Activated T-cell treated with anti-CD3 and anti-CD28 coated beads for 4 hours (primary cell): ENCODE measurements around the gene THBS1.

ENCODE experiments used
- DNase-seq: peaks from one replicate; pipeline ENCODE4 v3.0.0-alpha.2; 2020

THBS1 gene

GRCh38 chr15:39589815-39590644 is 9.2 kb downstream of the THBS1 start:
- no peak for DNase-seq

- no peak for DNase-seq
Observed at GRCh38 chr15:39591141-39591895, 10.4 kb downstream of the THBS1 start.

DNA sequence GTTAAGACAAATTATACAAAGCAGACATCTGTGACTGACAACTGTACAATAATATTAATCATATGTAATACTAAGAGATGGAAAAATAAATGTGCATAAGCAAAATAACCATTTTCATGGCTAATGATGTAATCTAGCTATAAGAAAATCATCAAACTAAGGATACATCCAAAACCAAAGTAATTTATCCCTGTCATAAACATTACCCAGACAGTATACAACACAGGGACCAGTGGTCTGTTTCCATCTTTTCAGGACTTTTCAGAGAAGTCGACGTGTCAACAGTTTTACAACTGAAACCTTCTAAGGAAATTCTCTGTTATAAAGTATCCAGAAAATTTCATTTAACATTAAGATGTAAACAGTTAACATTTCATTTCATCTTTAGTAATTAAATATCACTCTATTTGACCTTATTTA is 11.0 kb downstream of the THBS1 start:
- DNase-seq = no peak

DNA sequence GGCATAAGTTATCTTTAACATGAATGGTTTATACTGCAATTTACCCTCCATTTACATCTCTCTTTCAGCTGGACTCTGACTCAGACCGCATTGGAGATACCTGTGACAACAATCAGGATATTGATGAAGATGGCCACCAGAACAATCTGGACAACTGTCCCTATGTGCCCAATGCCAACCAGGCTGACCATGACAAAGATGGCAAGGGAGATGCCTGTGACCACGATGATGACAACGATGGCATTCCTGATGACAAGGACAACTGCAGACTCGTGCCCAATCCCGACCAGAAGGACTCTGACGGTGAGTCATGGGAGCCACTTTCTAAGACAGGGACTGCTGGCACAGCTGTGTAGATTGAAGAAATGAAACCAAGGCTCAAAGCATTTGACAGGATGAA is 11.6 kb downstream of the THBS1 start:
- no peak for DNase-seq

DNA sequence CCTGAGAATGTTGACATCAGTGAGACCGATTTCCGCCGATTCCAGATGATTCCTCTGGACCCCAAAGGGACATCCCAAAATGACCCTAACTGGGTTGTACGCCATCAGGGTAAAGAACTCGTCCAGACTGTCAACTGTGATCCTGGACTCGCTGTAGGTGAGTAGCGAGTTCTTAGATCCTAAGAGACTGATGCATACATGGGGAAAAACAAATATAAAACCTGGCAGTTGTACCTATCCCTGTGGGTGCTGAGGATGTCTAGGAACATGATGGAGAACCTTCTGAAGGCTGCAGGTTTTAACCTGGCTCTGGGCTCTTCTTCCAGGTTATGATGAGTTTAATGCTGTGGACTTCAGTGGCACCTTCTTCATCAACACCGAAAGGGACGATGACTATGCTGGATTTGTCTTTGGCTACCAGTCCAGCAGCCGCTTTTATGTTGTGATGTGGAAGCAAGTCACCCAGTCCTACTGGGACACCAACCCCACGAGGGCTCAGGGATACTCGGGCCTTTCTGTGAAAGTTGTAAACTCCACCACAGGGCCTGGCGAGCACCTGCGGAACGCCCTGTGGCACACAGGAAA is 12.3 kb downstream of the THBS1 start:
- DNase-seq = no peak

DNA sequence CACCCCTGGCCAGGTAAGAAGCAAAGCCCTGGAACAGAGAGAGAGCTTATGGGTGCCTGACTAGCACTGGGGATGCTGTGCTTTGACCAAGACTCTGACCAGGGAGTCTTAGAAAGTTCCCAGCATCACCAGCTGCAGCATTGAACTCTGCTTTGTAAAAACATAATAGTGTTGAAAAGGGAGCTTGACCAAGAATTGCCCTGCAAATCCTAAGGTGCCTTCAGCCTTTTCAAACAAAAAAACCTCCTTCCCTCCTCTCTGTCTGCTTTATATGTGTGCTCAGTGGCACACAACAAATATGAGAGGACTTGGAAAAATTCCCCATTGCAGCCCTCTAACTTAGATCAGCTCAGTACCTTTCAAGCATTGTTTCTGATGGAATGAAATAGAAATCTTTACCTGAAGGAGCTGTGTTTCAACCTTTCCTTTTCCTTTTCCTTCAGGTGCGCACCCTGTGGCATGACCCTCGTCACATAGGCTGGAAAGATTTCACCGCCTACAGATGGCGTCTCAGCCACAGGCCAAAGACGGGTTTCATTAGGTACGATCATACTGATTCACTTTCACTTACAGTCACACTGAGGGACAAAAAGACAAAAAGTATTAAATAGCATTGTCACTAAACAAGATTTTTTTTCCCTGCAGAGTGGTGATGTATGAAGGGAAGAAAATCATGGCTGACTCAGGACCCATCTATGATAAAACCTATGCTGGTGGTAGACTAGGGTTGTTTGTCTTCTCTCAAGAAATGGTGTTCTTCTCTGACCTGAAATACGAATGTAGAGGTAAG is 13.0 kb downstream of the THBS1 start:
- no peak for DNase-seq

DNA sequence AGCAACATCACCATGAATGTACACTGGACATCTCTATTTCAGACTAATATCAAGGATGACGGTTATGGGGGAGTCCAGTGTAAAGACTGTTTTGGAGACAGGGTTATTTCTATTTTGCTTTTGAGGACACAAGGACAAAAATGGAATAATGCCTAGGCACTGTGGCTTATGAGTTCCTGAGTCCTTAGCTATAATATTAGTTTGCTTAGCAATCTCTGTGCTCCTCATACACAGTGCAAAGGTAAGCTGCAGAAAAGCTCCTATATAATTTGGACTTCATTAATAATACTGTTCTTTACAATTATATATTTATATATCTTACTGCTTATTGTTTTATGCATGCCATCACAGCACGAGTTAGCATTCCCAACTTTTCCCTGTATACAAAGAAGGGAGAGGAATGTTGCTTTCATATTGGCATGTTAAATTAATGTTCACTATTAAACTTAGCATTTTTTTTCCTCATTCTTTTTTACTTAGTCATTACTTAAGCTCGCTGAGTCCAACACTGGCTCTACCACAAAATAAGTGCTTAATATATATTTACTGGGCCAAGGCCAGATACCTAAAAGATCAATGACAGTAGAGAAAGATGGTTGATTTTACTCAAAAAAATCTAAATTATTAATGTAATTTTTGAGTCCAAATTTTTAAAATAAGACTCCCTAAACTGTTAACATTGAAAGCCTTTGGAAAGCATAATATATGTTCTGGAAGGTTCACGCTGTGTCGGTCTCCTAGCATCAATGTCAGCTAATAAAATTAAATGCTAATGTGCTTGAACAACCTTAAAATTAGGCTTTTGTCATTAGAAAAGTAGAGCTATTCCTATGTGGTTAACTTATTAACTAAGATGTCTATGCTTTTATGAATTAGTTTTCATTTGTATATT is 13.8 kb downstream of the THBS1 start:
- DNase-seq = no peak

DNA sequence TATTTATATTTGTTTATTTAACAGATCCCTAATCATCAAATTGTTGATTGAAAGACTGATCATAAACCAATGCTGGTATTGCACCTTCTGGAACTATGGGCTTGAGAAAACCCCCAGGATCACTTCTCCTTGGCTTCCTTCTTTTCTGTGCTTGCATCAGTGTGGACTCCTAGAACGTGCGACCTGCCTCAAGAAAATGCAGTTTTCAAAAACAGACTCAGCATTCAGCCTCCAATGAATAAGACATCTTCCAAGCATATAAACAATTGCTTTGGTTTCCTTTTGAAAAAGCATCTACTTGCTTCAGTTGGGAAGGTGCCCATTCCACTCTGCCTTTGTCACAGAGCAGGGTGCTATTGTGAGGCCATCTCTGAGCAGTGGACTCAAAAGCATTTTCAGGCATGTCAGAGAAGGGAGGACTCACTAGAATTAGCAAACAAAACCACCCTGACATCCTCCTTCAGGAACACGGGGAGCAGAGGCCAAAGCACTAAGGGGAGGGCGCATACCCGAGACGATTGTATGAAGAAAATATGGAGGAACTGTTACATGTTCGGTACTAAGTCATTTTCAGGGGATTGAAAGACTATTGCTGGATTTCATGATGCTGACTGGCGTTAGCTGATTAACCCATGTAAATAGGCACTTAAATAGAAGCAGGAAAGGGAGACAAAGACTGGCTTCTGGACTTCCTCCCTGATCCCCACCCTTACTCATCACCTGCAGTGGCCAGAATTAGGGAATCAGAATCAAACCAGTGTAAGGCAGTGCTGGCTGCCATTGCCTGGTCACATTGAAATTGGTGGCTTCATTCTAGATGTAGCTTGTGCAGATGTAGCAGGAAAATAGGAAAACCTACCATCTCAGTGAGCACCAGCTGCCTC is 14.7 kb downstream of the THBS1 start:
- DNase-seq = no peak

DNA sequence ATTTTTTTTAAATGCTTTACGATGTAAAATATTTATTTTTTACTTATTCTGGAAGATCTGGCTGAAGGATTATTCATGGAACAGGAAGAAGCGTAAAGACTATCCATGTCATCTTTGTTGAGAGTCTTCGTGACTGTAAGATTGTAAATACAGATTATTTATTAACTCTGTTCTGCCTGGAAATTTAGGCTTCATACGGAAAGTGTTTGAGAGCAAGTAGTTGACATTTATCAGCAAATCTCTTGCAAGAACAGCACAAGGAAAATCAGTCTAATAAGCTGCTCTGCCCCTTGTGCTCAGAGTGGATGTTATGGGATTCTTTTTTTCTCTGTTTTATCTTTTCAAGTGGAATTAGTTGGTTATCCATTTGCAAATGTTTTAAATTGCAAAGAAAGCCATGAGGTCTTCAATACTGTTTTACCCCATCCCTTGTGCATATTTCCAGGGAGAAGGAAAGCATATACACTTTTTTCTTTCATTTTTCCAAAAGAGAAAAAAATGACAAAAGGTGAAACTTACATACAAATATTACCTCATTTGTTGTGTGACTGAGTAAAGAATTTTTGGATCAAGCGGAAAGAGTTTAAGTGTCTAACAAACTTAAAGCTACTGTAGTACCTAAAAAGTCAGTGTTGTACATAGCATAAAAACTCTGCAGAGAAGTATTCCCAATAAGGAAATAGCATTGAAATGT is 15.6 kb downstream of the THBS1 start:
- DNase-seq = no peak

GRCh38 chr15:39597336-39597735 is 16.5 kb downstream of the THBS1 start:
- no peak for DNase-seq

DNA sequence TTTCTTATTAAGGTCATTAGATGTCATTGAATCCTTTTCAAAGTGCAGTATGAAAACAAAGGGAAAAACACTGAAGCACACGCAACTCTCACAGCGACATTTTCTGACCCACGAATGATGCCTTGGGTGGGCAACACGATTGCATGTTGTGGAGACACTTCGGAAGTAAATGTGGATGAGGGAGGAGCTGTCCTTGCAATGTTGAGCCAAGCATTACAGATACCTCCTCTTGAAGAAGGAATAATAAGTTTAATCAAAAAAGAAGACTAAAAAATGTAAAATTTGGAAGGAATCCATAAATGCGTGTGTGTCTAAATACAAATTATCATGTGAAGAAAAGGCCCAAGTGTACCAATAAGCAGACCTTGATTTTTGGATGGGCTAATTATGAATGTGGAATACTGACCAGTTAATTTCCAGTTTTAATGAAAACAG is 16.9 kb downstream of the THBS1 start:
- DNase-seq = no peak

DNA sequence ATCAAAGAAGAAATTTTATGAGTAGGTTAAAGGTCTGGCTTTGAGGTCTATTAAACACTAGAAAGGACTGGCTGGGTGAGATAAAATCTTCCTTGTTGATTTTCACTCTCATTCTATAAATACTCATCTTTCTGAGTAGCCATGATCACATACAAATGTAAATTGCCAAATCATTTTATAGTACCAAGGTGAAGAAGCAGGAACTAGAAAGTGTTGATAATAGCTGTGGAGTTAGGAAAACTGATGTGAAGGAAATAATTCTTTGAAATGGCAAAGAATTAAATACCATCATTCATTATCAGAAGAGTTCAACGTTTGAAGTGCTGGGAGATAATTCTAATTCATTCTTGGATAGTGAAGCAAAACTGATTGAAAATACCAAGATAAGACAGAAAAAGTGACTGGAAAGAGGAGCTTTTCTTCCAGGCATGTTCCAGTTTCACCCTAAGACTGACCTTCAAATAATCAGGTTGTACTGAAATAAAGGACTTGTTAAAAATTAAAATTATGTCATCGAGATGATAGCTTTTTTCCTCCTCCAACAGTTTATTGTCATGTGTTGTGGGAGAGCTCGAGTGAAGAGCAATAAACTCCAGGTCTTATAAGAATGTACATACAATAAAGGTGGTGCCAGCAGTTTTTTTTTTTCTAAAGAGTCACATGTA is 17.4 kb downstream of the THBS1 start:
- no peak for DNase-seq

GRCh38 chr15:39598958-39599845 is 18.3 kb downstream of the THBS1 start:
- no peak for DNase-seq

- DNase-seq = no peak
Observed at GRCh38 chr15:39599871-39600270, 19.0 kb downstream of the THBS1 start.

- no peak for DNase-seq
Observed at GRCh38 chr15:39602143-39602542, 21.3 kb downstream of the THBS1 start.

GRCh38 chr15:39605146-39605545 is 24.3 kb downstream of the THBS1 start:
- no peak for DNase-seq

DNA sequence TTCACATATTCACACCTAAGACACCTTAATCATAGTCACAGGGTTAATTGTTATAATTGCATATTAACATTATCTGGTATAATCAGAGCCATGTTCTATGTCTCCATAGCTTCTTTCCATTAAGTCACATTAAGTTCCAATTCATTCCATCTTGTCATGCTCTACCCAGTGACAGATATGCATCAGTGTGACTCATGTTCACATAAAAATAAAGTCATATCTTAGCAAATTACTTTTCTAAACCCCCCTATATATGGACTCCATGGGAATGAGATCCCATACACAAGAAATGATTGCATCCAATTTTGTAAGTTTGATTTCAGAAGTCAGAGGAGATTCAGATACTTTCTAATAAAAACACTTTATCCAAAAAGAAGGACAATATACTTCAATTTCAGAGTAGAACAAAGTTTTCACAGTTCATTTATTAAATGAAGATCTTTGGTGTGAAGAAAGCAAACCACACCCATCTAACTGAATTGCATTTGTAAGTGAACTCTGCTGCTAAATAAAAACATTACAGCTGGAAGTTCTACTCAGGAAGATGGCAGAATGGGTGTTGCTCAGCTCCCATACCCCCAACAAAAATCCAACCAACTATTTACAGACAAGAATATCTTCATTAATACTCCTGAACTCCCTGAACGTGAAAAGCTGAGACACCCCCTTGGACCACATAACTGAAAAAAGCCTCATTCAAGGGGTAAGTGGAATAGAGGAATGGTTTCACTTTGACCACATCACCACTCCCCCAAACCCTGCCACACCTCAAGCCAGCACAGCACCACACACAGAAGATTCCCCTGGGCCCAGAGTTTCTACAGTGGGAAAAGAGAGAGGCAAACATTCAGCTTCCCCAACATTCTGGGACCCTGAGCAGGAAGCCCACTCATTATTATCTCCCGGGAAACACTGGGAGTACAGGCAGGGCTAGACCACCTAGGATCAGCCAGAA is 27.6 kb downstream of the THBS1 start:
- no peak for DNase-seq
